H9 (cell line): Measurements from ENCODE around the gene NKX2-2. TPM values are rescaled to one million over a fixed set of nuclear protein-coding genes. Genes with fewer than 3 reads are reported as not detected.

ENCODE experiments used
- DNase-seq: peaks from one replicate; pipeline ENCODE4 v3.0.0-alpha.2; 2017
- H2AFZ ChIP-seq: one replicate; pipeline ENCODE4 v1.6.1; 2013; ENCODE audit warnings: mild to moderate bottlenecking, low read length, control low read depth, moderate library complexity
- H2AK5ac ChIP-seq: 2 replicates; pipeline ENCODE4 v1.6.1; 2013; ENCODE audit warnings: low read length, control low read depth, mixed read lengths; ENCODE audit not compliant: insufficient read length
- H2BK120ac ChIP-seq: one replicate; pipeline ENCODE4 v1.6.1; 2013; ENCODE audit warnings: low read depth, mild to moderate bottlenecking, low read length, control low read depth, inconsistent platforms; ENCODE audit not compliant: poor library complexity, severe bottlenecking
- H2BK12ac ChIP-seq: 2 replicates; pipeline ENCODE4 v1.6.1; 2013; ENCODE audit warnings: low read length, control low read depth, mixed read lengths, low read depth; ENCODE audit not compliant: insufficient read length
- H2BK15ac ChIP-seq: 2 replicates; pipeline ENCODE4 v1.6.1; 2013; ENCODE audit warnings: low read depth, low read length, control low read depth
- H2BK20ac ChIP-seq: one replicate; pipeline ENCODE4 v1.6.1; 2013; ENCODE audit warnings: low read depth, mild to moderate bottlenecking, low read length, control low read depth, inconsistent platforms; ENCODE audit not compliant: poor library complexity, severe bottlenecking
- H2BK5ac ChIP-seq: 2 replicates; pipeline ENCODE4 v1.6.1; 2013; ENCODE audit warnings: low read length, control low read depth, mixed read lengths; ENCODE audit not compliant: insufficient read length
- H3K14ac ChIP-seq: 2 replicates; pipeline ENCODE4 v1.6.1; 2013; ENCODE audit warnings: low read length, control low read depth; ENCODE audit not compliant: insufficient read depth
- H3K18ac ChIP-seq: 2 replicates; pipeline ENCODE4 v1.6.1; 2013; ENCODE audit warnings: low read depth, mild to moderate bottlenecking, mixed read lengths, low read length, control low read depth; ENCODE audit not compliant: insufficient read length
- H3K23ac ChIP-seq: 2 replicates; pipeline ENCODE4 v1.6.1; 2013; ENCODE audit warnings: low read length, control low read depth, mixed read lengths, low read depth; ENCODE audit not compliant: insufficient read length
- H3K23me2 ChIP-seq: 2 replicates; pipeline ENCODE4 v1.6.1; 2013; ENCODE audit warnings: low read depth, mild to moderate bottlenecking, mixed read lengths, low read length, control low read depth; ENCODE audit not compliant: insufficient read length, poor library complexity, severe bottlenecking
- H3K27ac ChIP-seq: 2 replicates; pipeline ENCODE4 v1.5.1; 2013; ENCODE audit warnings: low read length, control low read depth, mixed read lengths, low read depth; ENCODE audit not compliant: insufficient read length
- H3K27me3 ChIP-seq: 2 replicates; pipeline ENCODE4 v1.6.1; 2013; ENCODE audit warnings: low read length, control low read depth, inconsistent platforms; ENCODE audit not compliant: insufficient read depth
- H3K4ac ChIP-seq: 2 replicates; pipeline ENCODE4 v1.6.1; 2013; ENCODE audit warnings: low read depth, mild to moderate bottlenecking, control low read depth, inconsistent platforms, low read length, moderate library complexity
- H3K4me1 ChIP-seq: 2 replicates; pipeline ENCODE4 v1.6.1; 2013; ENCODE audit warnings: low read length, control low read depth, inconsistent platforms; ENCODE audit not compliant: insufficient read depth
- H3K4me2 ChIP-seq: 2 replicates; pipeline ENCODE4 v1.6.1; 2013; ENCODE audit warnings: low read length, control low read depth, mixed read lengths; ENCODE audit not compliant: insufficient read length, insufficient read depth
- H3K56ac ChIP-seq: 2 replicates; pipeline ENCODE4 v1.6.1; 2013; ENCODE audit warnings: low read depth, mild to moderate bottlenecking, mixed read lengths, low read length, control low read depth; ENCODE audit not compliant: insufficient read length
- H3K79me1 ChIP-seq: 2 replicates; pipeline ENCODE4 v1.6.1; 2013; ENCODE audit warnings: low read depth, mild to moderate bottlenecking, moderate library complexity, low read length, control low read depth, inconsistent platforms; ENCODE audit not compliant: insufficient read depth, poor library complexity, severe bottlenecking
- H3K79me2 ChIP-seq: 2 replicates; pipeline ENCODE4 v1.6.1; 2013; ENCODE audit warnings: low read length, control low read depth, inconsistent platforms; ENCODE audit not compliant: insufficient read depth
- H3K9ac ChIP-seq: 2 replicates; pipeline ENCODE4 v1.6.1; 2013; ENCODE audit warnings: low read length, control low read depth, mixed read lengths; ENCODE audit not compliant: insufficient read length; ENCODE audit errors: extremely low read depth
- H3K9me3 ChIP-seq: one replicate; pipeline ENCODE4 v1.6.1; 2013; ENCODE audit warnings: low read depth, low read length, inconsistent platforms; ENCODE audit not compliant: control insufficient read depth
- H3T11ph ChIP-seq: one replicate; pipeline ENCODE4 v1.6.1; 2013; ENCODE audit warnings: mild to moderate bottlenecking, low read length, control low read depth, inconsistent platforms
- H4K20me1 ChIP-seq: one replicate; pipeline ENCODE4 v1.6.1; 2013; ENCODE audit not compliant: control insufficient read depth, insufficient read length, insufficient read depth
- H4K5ac ChIP-seq: 2 replicates; pipeline ENCODE4 v1.6.1; 2013; ENCODE audit warnings: low read depth, mild to moderate bottlenecking, mixed read lengths, low read length, control low read depth; ENCODE audit not compliant: insufficient read length
- H4K8ac ChIP-seq: replicated peaks from 2 replicates; pipeline ENCODE4 v1.6.1; 2013; ENCODE audit warnings: low read length, control low read depth, mixed read lengths, low read depth; ENCODE audit not compliant: insufficient read length
- H4K91ac ChIP-seq: 2 replicates; pipeline ENCODE4 v1.6.1; 2013; ENCODE audit warnings: low read depth, mild to moderate bottlenecking, moderate library complexity, mixed read lengths, low read length, control low read depth; ENCODE audit not compliant: insufficient read length
- H3K27ac Mint-ChIP-seq, 3 experiments: 2 replicates in 2 of 3; 3 replicates in 1 of 3; pipeline ENCODE4 v1.8.0; 2020 to 2021; ENCODE audit warnings: mixed read lengths in 3 of 3, mild to moderate bottlenecking in 1 of 3, moderate library complexity in 1 of 3
- H3K27me3 Mint-ChIP-seq: 2 replicates; pipeline ENCODE4 v1.8.0; 2021; ENCODE audit warnings: low read depth, mild to moderate bottlenecking, moderate library complexity, mixed read lengths
- H3K36me3 Mint-ChIP-seq, 3 experiments: 2 replicates in 2 of 3; 3 replicates in 1 of 3; pipeline ENCODE4 v1.8.0; 2020 to 2021; ENCODE audit warnings: low read depth in 3 of 3, mixed read lengths in 3 of 3; ENCODE audit not compliant: insufficient read depth in 1 of 3
- H3K4me1 Mint-ChIP-seq, 2 experiments: 2 replicates each; pipeline ENCODE4 v1.8.0; 2020; ENCODE audit warnings: mixed read lengths in 2 of 2
- H3K4me3 Mint-ChIP-seq, 2 experiments: 2 replicates in 1 of 2; 3 replicates in 1 of 2; pipeline ENCODE4 v1.8.0; 2020 to 2021; ENCODE audit warnings: mild to moderate bottlenecking in 2 of 2, mixed read lengths in 2 of 2, moderate library complexity in 1 of 2
- H3K9me3 Mint-ChIP-seq, 2 experiments: 2 replicates in 1 of 2; 3 replicates in 1 of 2; pipeline ENCODE4 v1.8.0; 2020; ENCODE audit warnings: mild to moderate bottlenecking in 2 of 2, mixed read lengths in 2 of 2, moderate library complexity in 1 of 2
- WGBS: extraction: QIAGEN DNeasy Blood & Tissue Kit; methylation state at CpG from one replicate; pipeline ENCODE4 v1.1.7; 2013; ENCODE audit warnings: missing lambda C conversion rate, low lambda C conversion rate, mixed read lengths; ENCODE audit not compliant: insufficient read length; ENCODE audit errors: extremely low coverage; 5-methylcytosine and 5-hydroxymethylcytosine counted together
- total RNA-seq: library from RNA; stranded (reverse); gene quantifications from 2 replicates; pipeline ENCODE4 v1.2.1, GENCODE V29; 2021
- TF ChIP-seq, protein P1 (sequence below): fragments of 200-600 bp; sonication (generic); conservative IDR thresholded peaks from 3 replicates; pipeline ENCODE4 v1.8.0; 2021; ENCODE audit warnings: antibody characterized with exemption, mild to moderate bottlenecking

Gene NKX2-2
- total RNA-seq, 1 experiment from 2014 or later = not detected

DNA sequence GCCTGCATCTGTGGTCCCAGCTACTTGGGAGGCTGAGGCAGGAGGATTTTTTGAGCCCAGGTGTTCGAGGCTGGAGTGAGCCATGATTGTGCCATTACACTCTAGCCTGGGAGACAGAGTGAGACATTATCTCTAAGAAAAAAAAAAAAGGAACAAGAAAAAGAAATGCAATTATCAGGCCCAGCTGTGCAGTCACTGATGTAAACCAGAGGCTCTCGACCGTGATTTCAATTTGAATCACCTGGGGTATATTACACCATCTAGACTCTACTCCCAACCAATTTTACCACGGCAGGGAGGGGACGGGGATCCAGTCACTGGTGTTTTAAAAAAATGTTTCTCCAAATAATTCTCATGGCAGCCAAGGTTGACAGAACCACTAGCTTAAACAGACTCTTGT lies 48.8 kb upstream of the NKX2-2 start:
- H3K4me2 ChIP-seq = no peak overlapping the region
- no peaks in the 10 kb centered on the region for H3K79me1 ChIP-seq
- no peak overlapping the region for H4K5ac ChIP-seq
- no peaks in the 10 kb centered on the region for H3K27me3 ChIP-seq
- no peaks in the 10 kb centered on the region for H3K79me2 ChIP-seq
- peaks cover 0 to 5% of the 10 kb centered on the region in 2 experiments; a peak in 1 of 4 replicates for H3K4me1 Mint-ChIP-seq
- no peak overlapping the region for H2AFZ ChIP-seq
- H3T11ph ChIP-seq = no peak overlapping the region
- TF ChIP-seq, protein P1, sequence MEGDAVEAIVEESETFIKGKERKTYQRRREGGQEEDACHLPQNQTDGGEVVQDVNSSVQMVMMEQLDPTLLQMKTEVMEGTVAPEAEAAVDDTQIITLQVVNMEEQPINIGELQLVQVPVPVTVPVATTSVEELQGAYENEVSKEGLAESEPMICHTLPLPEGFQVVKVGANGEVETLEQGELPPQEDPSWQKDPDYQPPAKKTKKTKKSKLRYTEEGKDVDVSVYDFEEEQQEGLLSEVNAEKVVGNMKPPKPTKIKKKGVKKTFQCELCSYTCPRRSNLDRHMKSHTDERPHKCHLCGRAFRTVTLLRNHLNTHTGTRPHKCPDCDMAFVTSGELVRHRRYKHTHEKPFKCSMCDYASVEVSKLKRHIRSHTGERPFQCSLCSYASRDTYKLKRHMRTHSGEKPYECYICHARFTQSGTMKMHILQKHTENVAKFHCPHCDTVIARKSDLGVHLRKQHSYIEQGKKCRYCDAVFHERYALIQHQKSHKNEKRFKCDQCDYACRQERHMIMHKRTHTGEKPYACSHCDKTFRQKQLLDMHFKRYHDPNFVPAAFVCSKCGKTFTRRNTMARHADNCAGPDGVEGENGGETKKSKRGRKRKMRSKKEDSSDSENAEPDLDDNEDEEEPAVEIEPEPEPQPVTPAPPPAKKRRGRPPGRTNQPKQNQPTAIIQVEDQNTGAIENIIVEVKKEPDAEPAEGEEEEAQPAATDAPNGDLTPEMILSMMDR = no peak
- peaks cover 15% of the 10 kb centered on the region for H3K27me3 Mint-ChIP-seq
- no peak overlapping the region for H3K56ac ChIP-seq
- no peak overlapping the region for H3K27ac Mint-ChIP-seq
- H4K8ac ChIP-seq = no peak overlapping the region
- no CpG with 5 or more reads among the region's 5 CpGs for WGBS
- H3K27ac ChIP-seq = no peak overlapping the region
- H3K9me3 ChIP-seq = no peaks in the 10 kb centered on the region
- no peaks in the 10 kb centered on the region for H4K20me1 ChIP-seq
- H3K36me3 Mint-ChIP-seq = no peaks in the 10 kb centered on the region; a peak in 1 of 7 replicates
- DNase-seq = no peak
- H2BK20ac ChIP-seq = no peak overlapping the region
- no peak overlapping the region for H3K14ac ChIP-seq
- H3K9ac ChIP-seq = no peak overlapping the region
- H2AK5ac ChIP-seq = no peak overlapping the region
- H3K4ac ChIP-seq = no peak overlapping the region
- no peak overlapping the region for H3K18ac ChIP-seq
- no peak overlapping the region for H2BK12ac ChIP-seq
- H2BK5ac ChIP-seq = no peak overlapping the region
- no peak overlapping the region for H2BK15ac ChIP-seq
- no peaks in the 10 kb centered on the region for H3K4me1 ChIP-seq
- H3K9me3 Mint-ChIP-seq = peaks cover 0 to 2% of the 10 kb centered on the region in 2 experiments; a peak in 3 of 5 replicates
- H2BK120ac ChIP-seq = no peak overlapping the region
- no peak overlapping the region for H3K23ac ChIP-seq
- no peak overlapping the region for H3K4me3 Mint-ChIP-seq
- H3K23me2 ChIP-seq = no peaks in the 10 kb centered on the region
- H4K91ac ChIP-seq = no peak overlapping the region
